GM12872 (cell line): ENCODE results near the gene FDX2.

Experiments used
- CTCF ChIP-seq: IDR thresholded peaks from 3 replicates; pipeline ENCODE4 v1.5.1; 2011; ENCODE audit warnings: low read depth, mild to moderate bottlenecking, low read length, moderate library complexity; ENCODE audit not compliant: insufficient read depth

Gene FDX2

GRCh38 chr19:10329555-10329954 is 13.7 kb upstream of the FDX2 start:
- no peak for TF ChIP-seq CTCF

DNA sequence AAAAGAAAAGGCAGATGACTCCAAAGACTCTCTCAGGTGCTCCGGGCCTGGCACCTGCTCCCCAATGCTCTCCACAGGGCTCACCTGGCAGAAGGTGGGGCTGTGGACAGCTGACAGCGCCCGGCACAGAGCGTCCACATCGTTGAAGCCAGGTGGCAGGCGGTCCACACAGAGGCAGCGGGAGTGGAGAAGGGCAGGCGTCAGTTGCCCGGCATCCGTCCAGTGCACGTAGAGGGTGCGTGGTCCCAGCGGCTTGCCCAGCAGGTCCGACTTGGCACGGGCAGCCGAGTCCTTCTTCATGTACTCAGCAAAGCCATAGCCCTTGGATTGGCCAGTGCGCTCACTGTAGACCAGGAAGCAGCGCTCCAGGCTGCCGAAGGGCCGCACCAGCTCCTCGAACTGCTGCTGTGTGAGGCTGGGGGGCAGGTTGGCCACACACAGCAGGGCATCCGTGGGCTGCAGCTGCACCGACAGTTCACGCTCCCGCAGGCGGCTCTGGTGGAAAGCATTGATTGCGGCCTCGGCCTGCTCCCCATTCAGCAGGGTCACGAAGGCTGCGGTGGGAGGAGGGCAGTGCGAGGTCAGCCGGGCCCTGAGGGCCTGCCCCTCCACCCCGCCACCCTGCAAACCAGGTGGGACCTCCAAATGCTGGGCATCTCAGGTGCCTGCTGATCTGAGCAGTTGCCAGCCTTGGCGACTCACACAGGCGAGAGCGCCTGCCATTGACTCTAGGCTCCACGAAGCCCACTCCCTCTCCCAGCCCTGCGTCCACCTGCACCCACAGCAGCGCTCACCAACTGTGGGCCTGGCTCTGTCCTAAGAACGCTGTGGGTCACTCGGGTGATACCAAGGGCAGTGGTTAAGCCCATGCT is 13.0 kb upstream of the FDX2 start:
- TF ChIP-seq CTCF = no peak

DNA sequence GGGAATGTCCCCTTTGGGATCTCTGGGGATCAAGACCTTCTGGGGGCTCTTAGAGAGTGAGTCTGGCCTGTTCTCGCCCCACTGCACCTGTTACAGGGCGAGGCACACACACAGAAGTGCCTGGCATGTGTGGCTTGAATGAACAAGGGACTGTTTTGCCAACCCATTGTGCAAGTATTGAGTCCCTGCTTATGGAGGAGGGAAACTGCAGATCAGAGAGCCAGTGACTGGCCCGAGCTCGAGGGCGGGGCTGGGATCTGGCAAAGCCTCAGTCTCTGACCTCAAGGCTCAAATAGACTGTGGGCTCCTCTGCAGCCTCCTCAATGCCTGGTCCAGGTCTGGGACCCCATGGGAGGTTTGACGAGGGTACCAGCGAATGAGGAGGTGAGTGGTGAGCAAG is 12.0 kb upstream of the FDX2 start:
- no peak for TF ChIP-seq CTCF

DNA sequence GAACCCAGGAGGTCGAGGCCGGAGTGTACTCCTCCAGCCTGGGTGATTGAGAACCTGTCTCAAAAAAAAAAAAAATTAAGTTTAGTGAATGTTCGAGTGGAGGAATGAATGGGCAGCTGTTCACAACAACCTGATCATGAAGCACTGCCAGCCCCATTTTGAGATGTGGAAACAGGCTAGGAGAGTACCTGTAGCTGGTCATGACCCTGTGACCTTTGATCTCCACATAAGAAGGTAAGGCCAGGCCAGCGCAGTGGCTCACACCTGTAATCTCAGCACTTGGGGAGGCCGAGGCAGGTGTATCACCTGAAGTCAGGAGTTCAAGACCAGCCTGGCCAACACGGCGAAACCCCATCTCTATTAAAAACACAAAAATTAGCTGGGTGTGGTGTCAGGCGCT is 9.9 kb upstream of the FDX2 start:
- no peak for TF ChIP-seq CTCF

- TF ChIP-seq CTCF = no peak
These were observed 6.3 kb upstream of the FDX2 start for GRCh38 chr19:10321874-10322835.

- no peak for TF ChIP-seq CTCF
These were observed 5.6 kb upstream of the FDX2 start for GRCh38 chr19:10321417-10321797.
